GM21737 (cell line): Measurements from ENCODE around the gene ZNF462.

Experiments used
- ATAC-seq: cut with Tn5 transposase; IDR thresholded peaks from one replicate; pipeline ENCODE4 v1.9.1; 2021; ENCODE audit warnings: mild to moderate bottlenecking, moderate library complexity; ENCODE audit not compliant: unreplicated experiment

The ZNF462 gene

GRCh38 chr9:106956971-106957370, 94.0 kb downstream of the ZNF462 start:
- ATAC-seq = no peak

- ATAC-seq = no peak
Measured at GRCh38 chr9:106958955-106959657, 96.1 kb downstream of the ZNF462 start.

- ATAC-seq = no peak
Measured at GRCh38 chr9:106960258-106960657, 97.3 kb downstream of the ZNF462 start.

GRCh38 chr9:106961623-106962022, 98.7 kb downstream of the ZNF462 start:
- no peak for ATAC-seq

GRCh38 chr9:106962122-106962521, 99.2 kb downstream of the ZNF462 start:
- ATAC-seq = no peak

GRCh38 chr9:106962615-106963363, 99.8 kb downstream of the ZNF462 start:
- ATAC-seq = no peak

GRCh38 chr9:106963684-106964083, 100.7 kb downstream of the ZNF462 start:
- no peak for ATAC-seq

GRCh38 chr9:106964329-106964728, 101.4 kb downstream of the ZNF462 start:
- ATAC-seq = no peak

- no peak for ATAC-seq
Measured at GRCh38 chr9:106964822-106965525, 102.0 kb downstream of the ZNF462 start.

GRCh38 chr9:106966481-106966880, 103.5 kb downstream of the ZNF462 start:
- no peak for ATAC-seq

- no peak for ATAC-seq
Measured at GRCh38 chr9:106969696-106970095, 106.7 kb downstream of the ZNF462 start.

- no peak for ATAC-seq
Measured at GRCh38 chr9:106970219-106970975, 107.4 kb downstream of the ZNF462 start.

GRCh38 chr9:106970976-106971457, 108.1 kb downstream of the ZNF462 start:
- ATAC-seq = no peak

- no peak for ATAC-seq
Measured at GRCh38 chr9:106972082-106972481, 109.1 kb downstream of the ZNF462 start.

GRCh38 chr9:106974341-106974740, 111.4 kb downstream of the ZNF462 start:
- no peak for ATAC-seq

- ATAC-seq = no peak
Measured at GRCh38 chr9:106976772-106977171, 113.8 kb downstream of the ZNF462 start.

- ATAC-seq = no peak
Measured at GRCh38 chr9:106980551-106981101, 117.7 kb downstream of the ZNF462 start.

GRCh38 chr9:106981396-106982287, 118.7 kb downstream of the ZNF462 start:
- peak; percentile 79 for ATAC-seq

GRCh38 chr9:106982636-106983035, 119.7 kb downstream of the ZNF462 start:
- ATAC-seq = no peak

- no peak for ATAC-seq
Measured at GRCh38 chr9:106983346-106983745, 120.4 kb downstream of the ZNF462 start.
